Peyer's patch (tissue), 4 donors: Measurements from ENCODE around the gene SCN5A.

Source experiments
- POLR2A ChIP-seq, 2 donors: fragments of 450-650 bp; IDR thresholded peaks; one replicate each; pipeline ENCODE4 v1.5.1; 2017; ENCODE audit warnings: antibody characterized with exemption in 2 of 2, mild to moderate bottlenecking in 2 of 2, moderate library complexity in 2 of 2
- TF ChIP-seq, protein P1 (sequence below), 6 experiments: fragments of 450-650 bp in 4 of 6; fragments of 200-600 bp in 2 of 6; sonication (generic) in 1 of 6; IDR thresholded peaks; one replicate each; pipeline ENCODE4 v1.5.1; 2017 to 2019; ENCODE audit warnings: antibody characterized with exemption in 6 of 6, mild to moderate bottlenecking in 3 of 6, moderate library complexity in 1 of 6

DNA sequence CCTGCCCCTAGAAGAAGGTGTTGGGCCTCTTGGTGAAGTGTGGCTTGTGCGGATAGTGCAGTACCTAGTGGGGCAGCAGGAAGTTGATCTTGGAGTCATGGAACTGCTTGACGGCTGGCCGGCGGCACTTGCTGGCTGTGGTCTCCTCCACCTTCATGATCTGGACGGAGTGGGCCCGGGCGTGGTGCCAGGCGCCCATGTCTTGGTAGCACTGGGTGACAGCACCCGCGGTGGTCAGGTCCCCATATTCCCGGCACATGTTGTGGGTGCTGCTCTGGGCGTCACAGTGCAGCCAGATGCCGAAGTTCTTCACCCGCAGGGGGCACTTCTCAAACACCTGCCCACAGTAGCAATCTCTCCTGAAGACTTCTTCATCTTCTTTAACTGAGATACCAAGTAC lies 122.7 kb downstream of the SCN5A start:
- TF ChIP-seq, protein P1, sequence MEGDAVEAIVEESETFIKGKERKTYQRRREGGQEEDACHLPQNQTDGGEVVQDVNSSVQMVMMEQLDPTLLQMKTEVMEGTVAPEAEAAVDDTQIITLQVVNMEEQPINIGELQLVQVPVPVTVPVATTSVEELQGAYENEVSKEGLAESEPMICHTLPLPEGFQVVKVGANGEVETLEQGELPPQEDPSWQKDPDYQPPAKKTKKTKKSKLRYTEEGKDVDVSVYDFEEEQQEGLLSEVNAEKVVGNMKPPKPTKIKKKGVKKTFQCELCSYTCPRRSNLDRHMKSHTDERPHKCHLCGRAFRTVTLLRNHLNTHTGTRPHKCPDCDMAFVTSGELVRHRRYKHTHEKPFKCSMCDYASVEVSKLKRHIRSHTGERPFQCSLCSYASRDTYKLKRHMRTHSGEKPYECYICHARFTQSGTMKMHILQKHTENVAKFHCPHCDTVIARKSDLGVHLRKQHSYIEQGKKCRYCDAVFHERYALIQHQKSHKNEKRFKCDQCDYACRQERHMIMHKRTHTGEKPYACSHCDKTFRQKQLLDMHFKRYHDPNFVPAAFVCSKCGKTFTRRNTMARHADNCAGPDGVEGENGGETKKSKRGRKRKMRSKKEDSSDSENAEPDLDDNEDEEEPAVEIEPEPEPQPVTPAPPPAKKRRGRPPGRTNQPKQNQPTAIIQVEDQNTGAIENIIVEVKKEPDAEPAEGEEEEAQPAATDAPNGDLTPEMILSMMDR (IDR thresholded peaks at IDR 0.05) = no peak
- TF ChIP-seq POLR2A (IDR thresholded peaks at IDR 0.05) = no peak
